Neural progenitor cell (in vitro differentiated cells): Measurements from ENCODE around the gene ARL6IP1.
"Not testable (repeated sequence)": the region's sequence is repeated elsewhere in the genome, so short reads cannot be mapped to it uniquely, and the experiment has no call there.

Source experiments
- CTCF ChIP-seq: fragments of 200-600 bp; sonication (generic); IDR thresholded peaks from 2 replicates; pipeline ENCODE4 v1.5.1; 2017; ENCODE audit warnings: antibody characterized with exemption, mild to moderate bottlenecking
- EZH2 ChIP-seq: fragments of 200-600 bp; sonication (generic); IDR thresholded peaks from 2 replicates; pipeline ENCODE4 v1.6.1; 2017; ENCODE audit warnings: antibody characterized with exemption, mild to moderate bottlenecking, moderate library complexity
- EZH2phosphoT487 ChIP-seq: fragments of 200-600 bp; sonication (generic); IDR thresholded peaks from 2 replicates; pipeline ENCODE4 v1.6.1; 2017; ENCODE audit warnings: antibody characterized with exemption

- TF ChIP-seq CTCF, EZH2phosphoT487, EZH2: not testable (repeated sequence)
These were observed 23.7 kb downstream of the ARL6IP1 start for GRCh38 chr16:18777664-18778063.
